ENCODE measurements around the gene SHTN1.

Gene SHTN1

DNA sequence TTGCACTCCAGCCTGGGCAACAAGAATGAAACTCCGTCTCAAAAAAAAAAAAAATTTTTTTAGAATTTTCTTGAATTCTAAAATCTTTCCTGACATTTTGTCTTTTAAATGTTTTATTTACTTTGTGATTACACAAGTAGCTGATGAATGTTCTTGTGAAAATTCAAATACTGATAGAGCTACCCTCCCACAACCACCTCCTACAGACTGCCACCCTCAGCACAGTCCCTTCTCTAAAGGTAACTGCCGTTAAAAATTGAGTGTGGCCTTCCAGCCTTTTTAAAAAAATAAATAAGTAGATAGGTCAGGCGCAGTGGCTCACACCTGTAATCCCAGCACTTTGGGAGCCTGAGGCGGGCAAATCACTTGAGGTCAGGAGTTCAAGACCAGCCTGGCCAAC, 140.6 kb downstream of the SHTN1 start:
- no peak for ATAC-seq
- TF ChIP-seq RARB (CRISPR knock-in tag; IDR thresholded peaks at IDR 0.05) (no peak), SNAI2 (CRISPR knock-in tag; IDR thresholded peaks at IDR 0.05) (no peak), ZNF8 (CRISPR knock-in tag; IDR thresholded peaks at IDR 0.05) (no peak), ZFP3 (CRISPR knock-in tag; IDR thresholded peaks at IDR 0.05) (no peak), OSR1 (CRISPR knock-in tag; IDR thresholded peaks at IDR 0.05) (no peak), TOX (CRISPR knock-in tag; IDR thresholded peaks at IDR 0.05; ENCODE audit: borderline replicate concordance) (no peak), ZFP30 (CRISPR knock-in tag; IDR thresholded peaks at IDR 0.05) (no peak), TCF4 (CRISPR knock-in tag; IDR thresholded peaks at IDR 0.05; ENCODE audit: borderline replicate concordance) (no peak), ZC3H10 (CRISPR knock-in tag; IDR thresholded peaks at IDR 0.05) (no peak), ZNF565 (CRISPR knock-in tag; conservative IDR thresholded peaks at IDR 0.05; ENCODE audit: low read depth) (no peak), GLIS3 (CRISPR knock-in tag; IDR thresholded peaks at IDR 0.05) (no peak), ARNTL (CRISPR knock-in tag; IDR thresholded peaks at IDR 0.05; ENCODE audit: borderline replicate concordance, low read depth) (no peak), ZNF70 (CRISPR knock-in tag; IDR thresholded peaks at IDR 0.05) (no peak), ISL1 (CRISPR knock-in tag; IDR thresholded peaks at IDR 0.05) (no peak), CSDC2 (CRISPR knock-in tag; IDR thresholded peaks at IDR 0.05) (no peak), PPARA (CRISPR knock-in tag; IDR thresholded peaks at IDR 0.05; ENCODE audit: borderline replicate concordance) (no peak)
- TF ChIP-seq, protein P1, sequence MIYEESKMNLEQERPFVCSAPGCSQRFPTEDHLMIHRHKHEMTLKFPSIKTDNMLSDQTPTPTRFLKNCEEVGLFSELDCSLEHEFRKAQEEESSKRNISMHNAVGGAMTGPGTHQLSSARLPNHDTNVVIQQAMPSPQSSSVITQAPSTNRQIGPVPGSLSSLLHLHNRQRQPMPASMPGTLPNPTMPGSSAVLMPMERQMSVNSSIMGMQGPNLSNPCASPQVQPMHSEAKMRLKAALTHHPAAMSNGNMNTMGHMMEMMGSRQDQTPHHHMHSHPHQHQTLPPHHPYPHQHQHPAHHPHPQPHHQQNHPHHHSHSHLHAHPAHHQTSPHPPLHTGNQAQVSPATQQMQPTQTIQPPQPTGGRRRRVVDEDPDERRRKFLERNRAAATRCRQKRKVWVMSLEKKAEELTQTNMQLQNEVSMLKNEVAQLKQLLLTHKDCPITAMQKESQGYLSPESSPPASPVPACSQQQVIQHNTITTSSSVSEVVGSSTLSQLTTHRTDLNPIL (CRISPR knock-in tag; IDR thresholded peaks at IDR 0.05; ENCODE audit: low read depth), result no peak
- TF ChIP-seq, protein P2, sequence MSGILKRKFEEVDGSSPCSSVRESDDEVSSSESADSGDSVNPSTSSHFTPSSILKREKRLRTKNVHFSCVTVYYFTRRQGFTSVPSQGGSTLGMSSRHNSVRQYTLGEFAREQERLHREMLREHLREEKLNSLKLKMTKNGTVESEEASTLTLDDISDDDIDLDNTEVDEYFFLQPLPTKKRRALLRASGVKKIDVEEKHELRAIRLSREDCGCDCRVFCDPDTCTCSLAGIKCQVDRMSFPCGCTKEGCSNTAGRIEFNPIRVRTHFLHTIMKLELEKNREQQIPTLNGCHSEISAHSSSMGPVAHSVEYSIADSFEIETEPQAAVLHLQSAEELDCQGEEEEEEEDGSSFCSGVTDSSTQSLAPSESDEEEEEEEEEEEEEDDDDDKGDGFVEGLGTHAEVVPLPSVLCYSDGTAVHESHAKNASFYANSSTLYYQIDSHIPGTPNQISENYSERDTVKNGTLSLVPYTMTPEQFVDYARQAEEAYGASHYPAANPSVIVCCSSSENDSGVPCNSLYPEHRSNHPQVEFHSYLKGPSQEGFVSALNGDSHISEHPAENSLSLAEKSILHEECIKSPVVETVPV (CRISPR knock-in tag; IDR thresholded peaks at IDR 0.05), result no peak
- TF ChIP-seq, protein P3, sequence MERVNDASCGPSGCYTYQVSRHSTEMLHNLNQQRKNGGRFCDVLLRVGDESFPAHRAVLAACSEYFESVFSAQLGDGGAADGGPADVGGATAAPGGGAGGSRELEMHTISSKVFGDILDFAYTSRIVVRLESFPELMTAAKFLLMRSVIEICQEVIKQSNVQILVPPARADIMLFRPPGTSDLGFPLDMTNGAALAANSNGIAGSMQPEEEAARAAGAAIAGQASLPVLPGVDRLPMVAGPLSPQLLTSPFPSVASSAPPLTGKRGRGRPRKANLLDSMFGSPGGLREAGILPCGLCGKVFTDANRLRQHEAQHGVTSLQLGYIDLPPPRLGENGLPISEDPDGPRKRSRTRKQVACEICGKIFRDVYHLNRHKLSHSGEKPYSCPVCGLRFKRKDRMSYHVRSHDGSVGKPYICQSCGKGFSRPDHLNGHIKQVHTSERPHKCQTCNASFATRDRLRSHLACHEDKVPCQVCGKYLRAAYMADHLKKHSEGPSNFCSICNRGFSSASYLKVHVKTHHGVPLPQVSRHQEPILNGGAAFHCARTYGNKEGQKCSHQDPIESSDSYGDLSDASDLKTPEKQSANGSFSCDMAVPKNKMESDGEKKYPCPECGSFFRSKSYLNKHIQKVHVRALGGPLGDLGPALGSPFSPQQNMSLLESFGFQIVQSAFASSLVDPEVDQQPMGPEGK (CRISPR knock-in tag; IDR thresholded peaks at IDR 0.05; ENCODE audit: borderline replicate concordance), result no peak
- TF ChIP-seq, protein P4, sequence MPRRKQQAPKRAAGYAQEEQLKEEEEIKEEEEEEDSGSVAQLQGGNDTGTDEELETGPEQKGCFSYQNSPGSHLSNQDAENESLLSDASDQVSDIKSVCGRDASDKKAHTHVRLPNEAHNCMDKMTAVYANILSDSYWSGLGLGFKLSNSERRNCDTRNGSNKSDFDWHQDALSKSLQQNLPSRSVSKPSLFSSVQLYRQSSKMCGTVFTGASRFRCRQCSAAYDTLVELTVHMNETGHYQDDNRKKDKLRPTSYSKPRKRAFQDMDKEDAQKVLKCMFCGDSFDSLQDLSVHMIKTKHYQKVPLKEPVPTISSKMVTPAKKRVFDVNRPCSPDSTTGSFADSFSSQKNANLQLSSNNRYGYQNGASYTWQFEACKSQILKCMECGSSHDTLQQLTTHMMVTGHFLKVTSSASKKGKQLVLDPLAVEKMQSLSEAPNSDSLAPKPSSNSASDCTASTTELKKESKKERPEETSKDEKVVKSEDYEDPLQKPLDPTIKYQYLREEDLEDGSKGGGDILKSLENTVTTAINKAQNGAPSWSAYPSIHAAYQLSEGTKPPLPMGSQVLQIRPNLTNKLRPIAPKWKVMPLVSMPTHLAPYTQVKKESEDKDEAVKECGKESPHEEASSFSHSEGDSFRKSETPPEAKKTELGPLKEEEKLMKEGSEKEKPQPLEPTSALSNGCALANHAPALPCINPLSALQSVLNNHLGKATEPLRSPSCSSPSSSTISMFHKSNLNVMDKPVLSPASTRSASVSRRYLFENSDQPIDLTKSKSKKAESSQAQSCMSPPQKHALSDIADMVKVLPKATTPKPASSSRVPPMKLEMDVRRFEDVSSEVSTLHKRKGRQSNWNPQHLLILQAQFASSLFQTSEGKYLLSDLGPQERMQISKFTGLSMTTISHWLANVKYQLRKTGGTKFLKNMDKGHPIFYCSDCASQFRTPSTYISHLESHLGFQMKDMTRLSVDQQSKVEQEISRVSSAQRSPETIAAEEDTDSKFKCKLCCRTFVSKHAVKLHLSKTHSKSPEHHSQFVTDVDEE (CRISPR knock-in tag; IDR thresholded peaks at IDR 0.05), result no peak

DNA sequence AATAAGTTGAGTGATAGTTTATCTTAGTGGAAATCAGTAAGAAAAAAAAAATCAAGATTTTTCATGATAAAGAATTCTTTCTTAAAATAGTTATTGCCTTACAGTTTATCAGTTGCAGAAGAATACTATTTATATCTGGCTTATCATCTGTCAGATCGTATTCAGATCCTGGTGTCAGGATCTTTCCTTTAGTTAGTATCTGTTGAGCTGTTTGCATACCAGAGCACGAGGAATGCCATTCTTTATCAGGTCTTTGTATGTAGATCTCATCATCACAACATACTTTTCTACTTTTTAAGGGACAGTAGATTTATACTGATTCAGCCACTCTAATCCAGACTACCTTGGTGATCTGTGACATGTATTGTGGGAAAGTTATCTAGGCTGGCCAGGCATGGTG, 143.2 kb downstream of the SHTN1 start:
- TF ChIP-seq GLIS3 (CRISPR knock-in tag; IDR thresholded peaks at IDR 0.05), result no peak
- no peak for TF ChIP-seq ARNTL (CRISPR knock-in tag; IDR thresholded peaks at IDR 0.05; ENCODE audit: borderline replicate concordance, low read depth)
- TF ChIP-seq PPARA (CRISPR knock-in tag; IDR thresholded peaks at IDR 0.05; ENCODE audit: borderline replicate concordance), result no peak
- TF ChIP-seq, protein P1 (CRISPR knock-in tag; IDR thresholded peaks at IDR 0.05; ENCODE audit: low read depth), result no peak
- no peak for TF ChIP-seq ZFP30 (CRISPR knock-in tag; IDR thresholded peaks at IDR 0.05)
- TF ChIP-seq, protein P2 (CRISPR knock-in tag; IDR thresholded peaks at IDR 0.05), result no peak
- no peak for TF ChIP-seq TOX (CRISPR knock-in tag; IDR thresholded peaks at IDR 0.05; ENCODE audit: borderline replicate concordance)
- TF ChIP-seq OSR1 (CRISPR knock-in tag; IDR thresholded peaks at IDR 0.05), result no peak
- TF ChIP-seq RARB (CRISPR knock-in tag; IDR thresholded peaks at IDR 0.05), result no peak
- no peak for TF ChIP-seq ZFP3 (CRISPR knock-in tag; IDR thresholded peaks at IDR 0.05)
- TF ChIP-seq TCF4 (CRISPR knock-in tag; IDR thresholded peaks at IDR 0.05; ENCODE audit: borderline replicate concordance), result no peak
- TF ChIP-seq ZNF70 (CRISPR knock-in tag; IDR thresholded peaks at IDR 0.05), result no peak
- TF ChIP-seq, protein P4 (CRISPR knock-in tag; IDR thresholded peaks at IDR 0.05), result no peak
- no peak for TF ChIP-seq ZC3H10 (CRISPR knock-in tag; IDR thresholded peaks at IDR 0.05)
- no peak for TF ChIP-seq CSDC2 (CRISPR knock-in tag; IDR thresholded peaks at IDR 0.05)
- no peak for TF ChIP-seq ZNF565 (CRISPR knock-in tag; conservative IDR thresholded peaks at IDR 0.05; ENCODE audit: low read depth)
- no peak; the same call in 2 of the 3 replicates for ATAC-seq

Measured in SK-N-SH treated with all-trans-retinoic acid at 6 μM for 48 hours (cell line).